HL-60 (cell line): ENCODE results near the gene ORM2.

Experiments
- DNase-seq, 2 experiments: peaks; one replicate each; pipeline ENCODE4 v3.0.0-alpha.2; 2010 to 2020; ENCODE audit warnings: low read depth in 1 of 2, low spot score in 1 of 2
- H3K27ac ChIP-seq: fragments of 250-450 bp; sonication (Bioruptor Pico); replicated peaks from 2 replicates; pipeline ENCODE4 v1.5.1; 2020; ENCODE audit warnings: mild to moderate bottlenecking, moderate library complexity
- H3K27me3 ChIP-seq: fragments of 250-450 bp; sonication (Bioruptor Pico); 2 replicates; pipeline ENCODE4 v1.5.1; 2021; ENCODE audit warnings: mild to moderate bottlenecking, moderate library complexity; ENCODE audit not compliant: insufficient read depth, poor library complexity, severe bottlenecking
- H3K4me3 ChIP-seq: replicated peaks from 2 replicates; pipeline ENCODE4 v1.5.1; 2011; ENCODE audit warnings: mild to moderate bottlenecking, control low read depth, low read length; ENCODE audit not compliant: insufficient read depth
- GABPA ChIP-seq: IDR thresholded peaks from 2 replicates; pipeline ENCODE4 v1.6.1; 2012; ENCODE audit warnings: low read depth
- POLR2AphosphoS5 ChIP-seq: IDR thresholded peaks from 2 replicates; pipeline ENCODE4 v1.6.1; 2012; ENCODE audit warnings: low read depth
- REST ChIP-seq: IDR thresholded peaks from 2 replicates; pipeline ENCODE4 v1.6.1; 2012; ENCODE audit warnings: low read depth; ENCODE audit not compliant: insufficient replicate concordance
- SPI1 ChIP-seq: IDR thresholded peaks from 2 replicates; pipeline ENCODE4 v1.6.1; 2012; ENCODE audit warnings: low read depth, mild to moderate bottlenecking, borderline replicate concordance
- TF ChIP-seq, protein P1 (sequence below): IDR thresholded peaks from one replicate; pipeline ENCODE4 v1.5.1; 2011; ENCODE audit warnings: low read length, control low read depth, inconsistent platforms; ENCODE audit not compliant: insufficient read depth

Gene ORM2

DNA sequence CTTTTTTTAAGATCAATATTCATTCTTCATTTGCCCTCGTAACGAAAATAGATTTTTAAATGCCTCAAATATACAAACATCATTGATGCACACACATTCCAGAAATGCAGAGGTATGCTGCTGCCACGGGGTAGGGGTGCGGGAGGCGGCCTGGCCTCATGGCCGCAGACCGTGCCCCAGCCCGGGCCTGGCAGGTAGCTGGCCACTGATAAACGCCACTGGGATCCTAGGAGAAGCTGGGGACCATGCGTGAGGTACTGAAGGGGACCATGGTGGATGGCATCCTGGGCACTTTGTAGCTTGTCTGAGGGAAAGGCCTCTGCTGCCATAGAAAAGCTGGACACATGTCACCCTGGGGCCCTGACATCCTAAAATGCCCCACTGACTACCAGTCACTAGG, 6.5 kb downstream of the ORM2 start:
- H3K4me3 ChIP-seq = no peak overlapping the region
- no peak overlapping the region for H3K27ac ChIP-seq
- no peak for TF ChIP-seq GABPA
- TF ChIP-seq SPI1 = no peak
- TF ChIP-seq POLR2AphosphoS5 = no peak
- TF ChIP-seq REST = no peak
- TF ChIP-seq, protein P1, sequence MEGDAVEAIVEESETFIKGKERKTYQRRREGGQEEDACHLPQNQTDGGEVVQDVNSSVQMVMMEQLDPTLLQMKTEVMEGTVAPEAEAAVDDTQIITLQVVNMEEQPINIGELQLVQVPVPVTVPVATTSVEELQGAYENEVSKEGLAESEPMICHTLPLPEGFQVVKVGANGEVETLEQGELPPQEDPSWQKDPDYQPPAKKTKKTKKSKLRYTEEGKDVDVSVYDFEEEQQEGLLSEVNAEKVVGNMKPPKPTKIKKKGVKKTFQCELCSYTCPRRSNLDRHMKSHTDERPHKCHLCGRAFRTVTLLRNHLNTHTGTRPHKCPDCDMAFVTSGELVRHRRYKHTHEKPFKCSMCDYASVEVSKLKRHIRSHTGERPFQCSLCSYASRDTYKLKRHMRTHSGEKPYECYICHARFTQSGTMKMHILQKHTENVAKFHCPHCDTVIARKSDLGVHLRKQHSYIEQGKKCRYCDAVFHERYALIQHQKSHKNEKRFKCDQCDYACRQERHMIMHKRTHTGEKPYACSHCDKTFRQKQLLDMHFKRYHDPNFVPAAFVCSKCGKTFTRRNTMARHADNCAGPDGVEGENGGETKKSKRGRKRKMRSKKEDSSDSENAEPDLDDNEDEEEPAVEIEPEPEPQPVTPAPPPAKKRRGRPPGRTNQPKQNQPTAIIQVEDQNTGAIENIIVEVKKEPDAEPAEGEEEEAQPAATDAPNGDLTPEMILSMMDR = no peak
- no peak for DNase-seq
- no peaks in the 10 kb centered on the region for H3K27me3 ChIP-seq

DNA sequence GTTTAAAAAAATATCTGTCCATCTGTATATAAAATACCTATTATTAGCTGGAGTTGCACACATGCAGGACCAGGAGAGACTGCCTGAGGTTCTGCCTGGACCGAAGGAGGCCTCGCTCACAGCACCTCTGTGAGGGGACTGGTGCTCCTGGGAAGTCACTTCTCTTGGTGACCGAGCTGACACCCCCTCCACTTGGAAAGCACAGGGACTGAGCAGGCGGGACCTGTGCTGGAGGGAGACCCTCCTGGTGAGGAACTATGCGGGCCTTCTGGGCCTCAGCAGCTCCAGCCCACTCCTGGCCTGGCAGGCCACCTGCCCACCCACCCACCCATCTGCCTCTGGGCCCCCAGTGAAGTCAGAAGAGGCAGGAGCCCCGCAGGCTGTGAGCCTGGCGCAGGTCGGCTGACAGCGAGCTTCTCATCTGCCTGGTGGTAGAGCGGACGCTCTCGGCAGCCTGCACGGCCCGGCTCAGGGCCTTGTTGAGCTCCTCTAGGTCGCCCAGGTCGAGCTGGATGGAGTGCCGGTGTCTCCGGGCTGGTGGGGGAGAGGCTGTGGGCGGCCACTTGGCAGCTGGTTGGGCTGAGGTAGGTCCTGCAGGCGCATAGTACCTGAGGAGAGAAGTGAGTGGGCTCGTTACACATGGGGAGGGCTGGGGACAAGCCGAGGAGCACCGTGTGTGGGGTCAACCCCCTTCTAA, 7.2 kb downstream of the ORM2 start:
- no peaks in the 10 kb centered on the region for H3K27me3 ChIP-seq
- TF ChIP-seq REST (no peak), POLR2AphosphoS5 (no peak), SPI1 (no peak), GABPA (no peak)
- TF ChIP-seq, protein P1 = no peak
- no peak overlapping the region for H3K27ac ChIP-seq
- H3K4me3 ChIP-seq = no peak overlapping the region
- no peak for DNase-seq

DNA sequence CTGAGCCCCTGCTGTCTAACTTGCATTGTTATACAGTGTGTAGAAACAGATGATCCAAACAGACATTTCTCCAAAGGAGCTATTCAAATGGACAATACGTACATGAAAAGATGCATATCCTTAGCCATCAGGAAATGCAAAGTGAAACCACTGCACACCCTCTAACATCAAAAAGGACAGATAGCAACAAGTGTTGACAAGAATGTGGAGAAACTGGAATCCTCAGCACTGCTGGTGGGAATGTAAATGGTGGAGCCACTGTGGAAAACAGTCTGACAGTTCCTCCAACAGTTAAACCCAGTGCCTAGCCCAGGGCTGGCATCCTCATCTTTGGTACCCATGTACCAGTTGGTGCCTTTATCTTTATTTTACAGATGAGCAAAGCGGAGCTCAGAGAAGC, 8.5 kb downstream of the ORM2 start:
- TF ChIP-seq SPI1 = no peak
- no peak for TF ChIP-seq GABPA
- TF ChIP-seq REST = no peak
- TF ChIP-seq, protein P1 = no peak
- no peak for TF ChIP-seq POLR2AphosphoS5
- Histone ChIP-seq H3K27ac (no peak overlapping the region), H3K4me3 (no peak overlapping the region), H3K27me3 (no peaks in the 10 kb centered on the region)
- DNase-seq = no peak
